Measurements from ENCODE around the gene DFFB.

DNA sequence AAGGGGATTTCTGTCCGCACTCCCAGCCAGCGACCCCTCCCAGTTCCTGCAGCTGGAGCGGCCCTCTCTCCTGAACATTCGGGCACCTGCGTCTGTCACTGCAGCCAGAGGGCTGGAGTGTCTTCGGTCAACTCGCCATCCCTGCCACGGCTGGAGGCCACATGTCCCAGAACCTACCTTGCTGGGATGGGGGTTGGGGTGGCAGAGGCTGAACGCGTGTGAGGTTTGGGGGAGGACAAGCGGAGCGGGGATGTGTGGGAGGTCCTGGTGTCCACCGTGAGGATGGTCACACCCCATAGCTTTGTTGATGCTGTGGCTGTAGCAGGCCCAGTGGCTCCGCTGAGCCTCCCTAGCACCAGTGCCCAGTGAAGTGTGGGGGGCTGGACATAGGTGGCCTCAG is 57.6 kb downstream of the DFFB start:
- TF ChIP-seq CTCF (conservative IDR thresholded peaks at IDR 0.05): no peak
- TF ChIP-seq ZFX (IDR thresholded peaks at IDR 0.05): no peak

All from C4-2B (cell line).